SK-N-SH (cell line): ENCODE results near the gene ZNF761. TPM values are rescaled to one million over a fixed set of nuclear protein-coding genes. Genes with fewer than 3 reads are reported as not detected.
A peak's percentile ranks its signal among the peaks of the same experiment; 100 is the strongest.
"Not testable (repeated sequence)": the region's sequence is repeated elsewhere in the genome, so short reads cannot be mapped to it uniquely, and the experiment has no call there.

ENCODE experiments used
- CTCF ChIA-PET: fragments of 300-600, 350-600 bp; formaldehyde crosslinking; extraction: SDS; loops from one replicate; lab custom pipeline; 2021; lab: Yijun Ruan, JAX
- POLR2A ChIA-PET: fragments of 350-600 bp; sonication (Branson Sonifier 250); formaldehyde crosslinking; extraction: SDS; loops from one replicate; lab custom pipeline; 2020; ENCODE audit warnings: antibody characterized with exemption, inconsistent platforms; lab: Yijun Ruan, JAX
- DNase-seq: peaks from one replicate; pipeline ENCODE4 v3.0.0; 2012
- H2AFZ ChIP-seq: fragments of 200-600 bp; sonication (generic); 2 replicates; pipeline ENCODE4 v1.8.1; 2016; ENCODE audit warnings: antibody characterized with exemption, mild to moderate bottlenecking, low read depth
- H3F3A ChIP-seq: fragments of 200-600 bp; sonication (generic); replicated peaks from 2 replicates; pipeline ENCODE3; 2016; ENCODE audit warnings: antibody characterized with exemption, mild to moderate bottlenecking; ENCODE audit not compliant: insufficient read depth
- H3K27ac ChIP-seq, 2 experiments: fragments of 200-500 bp in 1 of 2; fragments of 200-600 bp in 1 of 2; sonication (Bioruptor generic) in 1 of 2; sonication (generic), shearing (Covaris generic) in 1 of 2; 2 replicates each; pipeline versions ENCODE4 v1.5.1 to v1.6.1; 2014 to 2016; ENCODE audit warnings: low read depth in 2 of 2, inconsistent platforms in 1 of 2, low read length in 1 of 2, mild to moderate bottlenecking in 1 of 2, mixed read lengths in 1 of 2
- H3K27me3 ChIP-seq: fragments of 200-600 bp; sonication (generic), shearing (Covaris generic); 2 replicates; pipeline ENCODE4 v1.6.1; 2016; ENCODE audit warnings: mixed run types; ENCODE audit not compliant: insufficient read depth
- H3K36me3 ChIP-seq, 2 experiments: fragments of 200-500 bp in 1 of 2; fragments of 200-600 bp in 1 of 2; sonication (Bioruptor generic) in 1 of 2; sonication (generic) in 1 of 2; replicated peaks in 1 of 2; 2 replicates each; pipeline versions ENCODE3 to v1.5.1; 2014 to 2016; ENCODE audit warnings: low read length in 1 of 2, mild to moderate bottlenecking in 1 of 2; ENCODE audit not compliant: insufficient read depth in 2 of 2, control insufficient read depth in 1 of 2
- H3K4me1 ChIP-seq, 2 experiments: fragments of 200-500 bp in 1 of 2; fragments of 200-600 bp in 1 of 2; sonication (Bioruptor generic) in 1 of 2; sonication (generic), shearing (Covaris generic) in 1 of 2; 2 replicates each; pipeline versions ENCODE4 v1.5.1 to v1.6.1; 2014 to 2016; ENCODE audit warnings: low read depth in 1 of 2, low read length in 1 of 2, mixed run types in 1 of 2; ENCODE audit not compliant: insufficient read depth in 2 of 2, control insufficient read depth in 1 of 2
- H3K4me2 ChIP-seq: fragments of 200-600 bp; sonication (generic), shearing (Covaris generic); 2 replicates; pipeline ENCODE4 v1.6.1; 2017; ENCODE audit warnings: mixed run types
- H3K4me3 ChIP-seq, 2 experiments: fragments of 200-500 bp in 1 of 2; fragments of 200-600 bp in 1 of 2; sonication (Bioruptor generic) in 1 of 2; sonication (generic), shearing (Covaris generic) in 1 of 2; 2 replicates each; pipeline versions ENCODE4 v1.5.1 to v1.8.1; 2014 to 2016; ENCODE audit warnings: low read depth in 2 of 2, inconsistent platforms in 1 of 2, low read length in 1 of 2, mild to moderate bottlenecking in 1 of 2, mixed read lengths in 1 of 2, moderate library complexity in 1 of 2
- H3K79me2 ChIP-seq: fragments of 200-600 bp; sonication (generic); 2 replicates; pipeline ENCODE4 v1.8.1; 2017; ENCODE audit warnings: mild to moderate bottlenecking; ENCODE audit not compliant: insufficient read depth
- H3K9ac ChIP-seq: fragments of 200-600 bp; sonication (generic); 2 replicates; pipeline ENCODE4 v1.6.1; 2017; ENCODE audit warnings: mixed run types
- H3K9me2 ChIP-seq: fragments of 200-600 bp; sonication (generic); 2 replicates; pipeline ENCODE4 v1.6.1; 2017; ENCODE audit warnings: mixed run types
- H3K9me3 ChIP-seq: fragments of 200-600 bp; sonication (generic); 2 replicates; pipeline ENCODE4 v1.6.1; 2017; ENCODE audit warnings: mixed run types, mild to moderate bottlenecking, moderate library complexity
- H4K20me1 ChIP-seq: fragments of 200-600 bp; sonication (generic); 2 replicates; pipeline ENCODE4 v1.6.1; 2017; ENCODE audit warnings: mild to moderate bottlenecking, mixed run types; ENCODE audit not compliant: insufficient read depth
- RAD21 ChIP-seq: IDR thresholded peaks from 2 replicates; pipeline ENCODE4 v1.6.1; 2012; ENCODE audit warnings: mild to moderate bottlenecking, low read length
- WGBS: methylation state at CpG from one replicate; pipeline ENCODE4 v1.1.6; 2017; ENCODE audit warnings: low lambda C conversion rate; 5-methylcytosine and 5-hydroxymethylcytosine counted together
- polyA plus RNA-seq, 3 experiments: library from polyadenylated mRNA; depleted of rRNA; stranded (reverse); fragments of >200 nt; gene quantifications; 2 replicates each; pipeline ENCODE4 v1.2.3, GENCODE V29; 2012
- TF ChIP-seq, protein P1 (sequence below): fragments of 200-600 bp; sonication (generic); IDR thresholded peaks from 2 replicates; pipeline ENCODE4 v1.6.1; 2017; ENCODE audit warnings: antibody characterized with exemption, mild to moderate bottlenecking, moderate library complexity

The ZNF761 gene
- polyA plus RNA-seq, 1 of the 3 experiments (the other 2 are of a cell fraction) = 5.9 TPM

DNA sequence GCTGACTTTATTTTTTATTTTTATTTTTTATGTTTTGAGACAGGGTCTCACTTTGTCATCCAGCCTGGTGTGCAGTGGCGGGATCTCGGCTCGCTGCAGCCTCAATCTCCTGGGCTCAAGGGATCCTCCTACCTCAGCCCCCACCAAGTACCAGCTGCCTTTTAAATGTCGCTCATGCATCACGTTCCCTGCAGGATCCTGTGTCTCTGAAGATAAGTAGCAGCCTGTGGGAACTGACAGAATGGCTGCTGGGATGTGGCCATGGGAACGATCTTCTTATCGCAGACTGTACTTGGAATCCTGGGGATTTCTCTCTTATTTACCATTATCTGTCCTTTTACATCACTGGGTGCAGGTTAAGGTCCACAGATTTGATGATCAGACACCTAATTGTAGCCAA is 71.4 kb downstream of the ZNF761 start:
- H3K4me2 ChIP-seq, DNase-seq, H3F3A ChIP-seq, H3K79me2 ChIP-seq, H3K36me3 ChIP-seq, H3K9me2 ChIP-seq, H4K20me1 ChIP-seq, H3K27me3 ChIP-seq, H3K27ac ChIP-seq, H3K4me1 ChIP-seq, H2AFZ ChIP-seq, H3K9me3 ChIP-seq, POLR2A ChIA-PET, H3K9ac ChIP-seq: not testable (repeated sequence)
- CTCF ChIA-PET = interaction anchor here (0.6 to 1.3 kb wide), 2 partner anchors 71 to 134 kb away, joined by 3 read pairs; no protein-coding TSS in a partner anchor
- 29% methylated on average over 7 of the region's 7 CpGs for WGBS
- peak overlapping the region in 1 of 2 experiments; percentile 17; a peak in 1 of 4 replicates for H3K4me3 ChIP-seq

DNA sequence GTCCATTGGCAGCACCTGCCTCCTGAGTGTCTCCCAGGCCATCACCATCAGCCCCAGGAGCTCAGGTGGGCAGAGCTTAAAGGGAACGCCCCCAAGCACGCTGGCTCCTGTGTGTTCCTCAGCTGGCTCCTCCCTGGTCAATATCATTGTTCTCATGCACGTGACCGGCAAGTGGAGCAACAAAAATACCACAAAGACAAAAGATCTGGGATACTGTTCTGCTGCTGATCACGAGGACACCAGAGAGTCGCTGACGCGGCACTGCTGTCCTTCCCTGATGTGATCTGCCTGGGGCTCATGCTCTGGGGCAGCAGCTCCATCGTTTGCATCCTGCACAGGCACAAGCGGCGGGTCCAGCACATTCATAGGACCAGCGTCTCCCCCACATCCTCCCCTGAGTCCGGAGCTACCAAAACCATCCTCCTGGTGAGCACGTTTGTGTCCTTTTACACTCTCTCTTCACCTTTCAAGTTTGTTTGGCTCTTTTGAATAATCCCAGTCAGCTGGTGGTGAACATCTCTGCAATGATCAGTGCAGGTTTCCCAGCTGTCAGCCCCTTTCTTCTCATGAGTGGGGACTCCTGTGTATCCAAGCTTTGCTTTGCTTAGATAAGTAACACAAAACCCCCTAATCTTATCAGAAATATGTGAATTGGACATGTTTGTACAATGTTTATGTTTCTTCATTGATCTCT is 72.0 kb downstream of the ZNF761 start:
- POLR2A ChIA-PET, H3K9me2 ChIP-seq, H3K79me2 ChIP-seq, H3K27ac ChIP-seq, H3K9ac ChIP-seq, H3K4me1 ChIP-seq, H3K36me3 ChIP-seq, H4K20me1 ChIP-seq, H3K27me3 ChIP-seq, DNase-seq, H3K9me3 ChIP-seq, H3F3A ChIP-seq: not testable (repeated sequence)
- H2AFZ ChIP-seq = 0 out of 2 replicates have a peak overlapping the region, but pooled peaks have one; percentile 85
- CTCF ChIA-PET = interaction anchor here (1.3 to 1.6 kb wide), 2 partner anchors 79 to 135 kb away, joined by 3 to 7 read pairs; no protein-coding TSS in a partner anchor
- 0% methylated on average over 4 of the region's 14 CpGs for WGBS
- peak overlapping the region; percentile 21 to 54; a peak in 2 of 4 replicates for H3K4me3 ChIP-seq
- peak overlapping the region; percentile 67; the same call in 1 of the 2 replicates for H3K4me2 ChIP-seq

DNA sequence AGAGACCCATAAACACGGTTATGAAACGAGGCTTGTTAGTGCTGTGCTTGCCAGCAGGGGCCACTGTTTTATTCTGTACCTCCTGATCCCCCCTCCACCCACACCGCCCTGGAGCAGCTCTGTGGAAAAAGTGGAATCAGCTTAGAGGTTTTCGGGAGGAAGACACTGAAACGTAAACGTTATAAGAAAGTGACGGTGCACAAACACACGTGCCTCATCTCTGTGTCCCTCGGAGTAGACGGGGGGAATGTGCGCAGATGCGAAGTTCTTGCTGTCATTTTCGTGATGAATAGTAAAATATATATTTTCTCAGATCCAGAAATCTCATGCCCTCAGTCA is 72.5 kb downstream of the ZNF761 start:
- TF ChIP-seq RAD21 = peak; percentile 20; the same call in 1 of the 2 replicates
- TF ChIP-seq, protein P1, sequence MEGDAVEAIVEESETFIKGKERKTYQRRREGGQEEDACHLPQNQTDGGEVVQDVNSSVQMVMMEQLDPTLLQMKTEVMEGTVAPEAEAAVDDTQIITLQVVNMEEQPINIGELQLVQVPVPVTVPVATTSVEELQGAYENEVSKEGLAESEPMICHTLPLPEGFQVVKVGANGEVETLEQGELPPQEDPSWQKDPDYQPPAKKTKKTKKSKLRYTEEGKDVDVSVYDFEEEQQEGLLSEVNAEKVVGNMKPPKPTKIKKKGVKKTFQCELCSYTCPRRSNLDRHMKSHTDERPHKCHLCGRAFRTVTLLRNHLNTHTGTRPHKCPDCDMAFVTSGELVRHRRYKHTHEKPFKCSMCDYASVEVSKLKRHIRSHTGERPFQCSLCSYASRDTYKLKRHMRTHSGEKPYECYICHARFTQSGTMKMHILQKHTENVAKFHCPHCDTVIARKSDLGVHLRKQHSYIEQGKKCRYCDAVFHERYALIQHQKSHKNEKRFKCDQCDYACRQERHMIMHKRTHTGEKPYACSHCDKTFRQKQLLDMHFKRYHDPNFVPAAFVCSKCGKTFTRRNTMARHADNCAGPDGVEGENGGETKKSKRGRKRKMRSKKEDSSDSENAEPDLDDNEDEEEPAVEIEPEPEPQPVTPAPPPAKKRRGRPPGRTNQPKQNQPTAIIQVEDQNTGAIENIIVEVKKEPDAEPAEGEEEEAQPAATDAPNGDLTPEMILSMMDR = peak; percentile 54
- H4K20me1 ChIP-seq, H3K27me3 ChIP-seq, H3K79me2 ChIP-seq, POLR2A ChIA-PET, H3K9ac ChIP-seq, H3K27ac ChIP-seq, H3K9me3 ChIP-seq, H3K4me1 ChIP-seq, H3F3A ChIP-seq, H3K9me2 ChIP-seq, H3K36me3 ChIP-seq: not testable (repeated sequence)
- peak; percentile 62 for DNase-seq
- WGBS = 5% methylated on average over 12 of the region's 13 CpGs
- Histone ChIP-seq H3K4me2 (peak overlapping the region; percentile 67), H3K4me3 (peak overlapping the region; percentile 36 to 54), H2AFZ (peak overlapping the region; percentile 85)
- CTCF ChIA-PET = interaction anchor here (1.3 to 1.6 kb wide), 2 partner anchors 79 to 136 kb away, joined by 3 to 7 read pairs; no protein-coding TSS in a partner anchor
